Lung (tissue), 12 donors: ENCODE data around the gene IFIT5. TPM values are rescaled to one million over a fixed set of nuclear protein-coding genes. Genes with fewer than 3 reads are reported as not detected.
A peak's percentile ranks its signal among the peaks of the same experiment; 100 is the strongest.

Experiments used
- ATAC-seq: fragments of 200-7000 bp; cut with Tn5 transposase; one replicate; pipeline ENCODE4 v1.9.1; 2020; ENCODE audit warnings: moderate number of reproducible peaks; ENCODE audit not compliant: insufficient read depth, low FRiP score
- DNase-seq, 3 donors: peaks; one replicate each; pipeline ENCODE4 v3.0.0-alpha.2; 2013 to 2017
- H3K27ac ChIP-seq, 2 donors: one replicate each; pipeline ENCODE4 v1.5.1; 2013; ENCODE audit warnings: mild to moderate bottlenecking in 2 of 2, moderate library complexity in 2 of 2, control low read depth in 1 of 2, inconsistent platforms in 1 of 2, low read depth in 1 of 2, low read length in 1 of 2
- H3K27me3 ChIP-seq, 3 donors: one replicate each; pipeline ENCODE4 v1.5.1; 2013; ENCODE audit warnings: low read length in 2 of 3; ENCODE audit not compliant: control insufficient read depth in 3 of 3, insufficient read depth in 3 of 3
- H3K36me3 ChIP-seq, 4 donors: one replicate each; pipeline ENCODE4 v1.5.1; 2013; ENCODE audit warnings: low read length in 4 of 4, mild to moderate bottlenecking in 1 of 4, moderate library complexity in 1 of 4; ENCODE audit not compliant: control insufficient read depth in 4 of 4, insufficient read depth in 4 of 4
- H3K4me1 ChIP-seq, 5 donors: one replicate each; pipeline ENCODE4 v1.5.1; 2013; ENCODE audit warnings: low read length in 5 of 5, mild to moderate bottlenecking in 2 of 5, moderate library complexity in 1 of 5; ENCODE audit not compliant: control insufficient read depth in 5 of 5, insufficient read depth in 5 of 5
- H3K4me3 ChIP-seq: one replicate; pipeline ENCODE4 v1.5.1; 2013; ENCODE audit warnings: mild to moderate bottlenecking, control low read depth, moderate library complexity
- H3K9ac ChIP-seq, 2 donors: one replicate each; pipeline ENCODE4 v1.5.1; 2013; ENCODE audit warnings: low read length in 2 of 2, control low read depth in 1 of 2; ENCODE audit not compliant: insufficient read depth in 1 of 2
- H3K9me3 ChIP-seq, 4 donors: one replicate each; pipeline ENCODE4 v1.5.1; 2013; ENCODE audit warnings: low read length in 3 of 4, mild to moderate bottlenecking in 1 of 4, moderate library complexity in 1 of 4; ENCODE audit not compliant: control insufficient read depth in 4 of 4, insufficient read depth in 3 of 4
- WGBS, 2 donors: extraction: QIAGEN DNeasy Blood & Tissue Kit; methylation state at CpG; one replicate each; pipeline ENCODE4 v1.1.7; 2013; 5-methylcytosine and 5-hydroxymethylcytosine counted together
- polyA plus RNA-seq, 2 donors: library from polyadenylated mRNA; stranded (reverse); fragments of 200-250 nt; gene quantifications; one replicate each; pipeline ENCODE4 v1.2.1, GENCODE V29; 2013
- total RNA-seq, 2 donors: library from RNA; depleted of rRNA in 1 of 2; stranded (reverse); fragments of >200 nt in 1 of 2; gene quantifications; one replicate each; pipeline ENCODE4 v1.2.1, GENCODE V29; 2014 to 2021
- TF ChIP-seq, protein P1 (sequence below): IDR thresholded peaks from 2 replicates; pipeline ENCODE4 v1.5.1; 2012; ENCODE audit warnings: mild to moderate bottlenecking; ENCODE audit errors: control extremely low read depth, extremely low read depth
- donor health status: control.
- donor health status: control.
- donor health status: Bipolar disorder and iron deficiency.
- donor health status: healthy.
- donor health status: DM: yes; HTN: yes; CAD: no.

Gene IFIT5
- total and polyA plus RNA-seq, 4 donors: 12.6 to 21.8 (median 15.6) TPM

DNA sequence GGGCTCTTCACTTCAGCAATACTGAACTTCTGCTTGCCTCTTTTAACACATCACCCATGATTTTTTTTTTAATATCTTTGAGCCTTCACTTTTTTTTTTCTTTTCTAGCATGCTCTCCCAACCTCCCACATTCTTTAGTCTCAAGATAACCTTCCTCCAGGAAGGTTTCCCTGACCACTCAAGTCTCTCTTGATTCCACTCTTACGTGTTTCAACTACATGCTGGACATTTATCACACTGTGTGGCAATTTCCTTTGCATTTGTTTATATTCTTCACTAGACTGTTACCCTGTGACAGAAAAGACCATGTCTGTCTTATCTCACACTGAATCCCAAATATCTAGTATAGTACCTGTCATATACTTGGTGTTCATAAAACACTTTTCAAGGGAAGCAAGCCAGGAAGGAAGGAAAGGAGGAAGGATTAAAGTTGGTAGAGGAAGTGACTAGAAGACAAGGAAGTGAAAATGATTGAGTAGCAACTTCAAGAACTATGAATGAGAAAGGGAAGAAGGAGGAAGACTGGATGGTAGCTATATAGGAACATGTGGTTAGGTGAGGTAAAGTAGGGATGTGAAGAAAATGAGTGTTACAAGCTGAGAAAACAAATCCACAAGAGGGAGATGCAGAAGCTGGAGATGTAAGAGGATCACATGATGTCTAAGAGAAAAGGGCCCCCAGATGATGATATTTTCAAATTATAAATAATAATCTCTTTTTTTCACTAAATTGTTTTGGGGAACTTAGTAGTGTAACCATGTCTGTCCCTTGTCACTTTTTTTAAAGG is 40.4 kb downstream of the IFIT5 start:
- Histone ChIP-seq H3K27ac (no peak overlapping the region), H3K4me3 (no peak overlapping the region)
- peak; percentile 34 for ATAC-seq

DNA sequence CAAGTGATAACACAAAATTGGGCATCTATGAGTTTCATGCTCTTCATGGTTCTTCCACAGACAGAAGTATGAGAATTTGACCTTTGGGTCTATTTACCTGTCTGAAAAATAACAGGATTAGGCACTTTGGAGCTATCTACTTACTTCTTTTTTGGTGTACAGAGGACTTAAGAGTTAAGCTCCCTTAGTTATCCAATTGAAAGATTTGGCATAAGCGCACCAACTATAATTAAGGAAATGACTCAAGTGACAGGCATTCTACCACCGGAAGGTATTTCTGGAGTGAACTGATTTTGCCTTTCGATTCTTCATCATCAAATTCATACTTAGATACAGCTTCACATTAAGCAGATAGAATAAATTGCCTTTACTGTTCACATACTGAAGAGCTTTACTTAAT is 43.9 kb downstream of the IFIT5 start:
- H3K9ac ChIP-seq: no peak overlapping the region
- 25 to 53% methylated on average over 3 of the region's 3 CpGs for WGBS, 2 donors
- TF ChIP-seq, protein P1, sequence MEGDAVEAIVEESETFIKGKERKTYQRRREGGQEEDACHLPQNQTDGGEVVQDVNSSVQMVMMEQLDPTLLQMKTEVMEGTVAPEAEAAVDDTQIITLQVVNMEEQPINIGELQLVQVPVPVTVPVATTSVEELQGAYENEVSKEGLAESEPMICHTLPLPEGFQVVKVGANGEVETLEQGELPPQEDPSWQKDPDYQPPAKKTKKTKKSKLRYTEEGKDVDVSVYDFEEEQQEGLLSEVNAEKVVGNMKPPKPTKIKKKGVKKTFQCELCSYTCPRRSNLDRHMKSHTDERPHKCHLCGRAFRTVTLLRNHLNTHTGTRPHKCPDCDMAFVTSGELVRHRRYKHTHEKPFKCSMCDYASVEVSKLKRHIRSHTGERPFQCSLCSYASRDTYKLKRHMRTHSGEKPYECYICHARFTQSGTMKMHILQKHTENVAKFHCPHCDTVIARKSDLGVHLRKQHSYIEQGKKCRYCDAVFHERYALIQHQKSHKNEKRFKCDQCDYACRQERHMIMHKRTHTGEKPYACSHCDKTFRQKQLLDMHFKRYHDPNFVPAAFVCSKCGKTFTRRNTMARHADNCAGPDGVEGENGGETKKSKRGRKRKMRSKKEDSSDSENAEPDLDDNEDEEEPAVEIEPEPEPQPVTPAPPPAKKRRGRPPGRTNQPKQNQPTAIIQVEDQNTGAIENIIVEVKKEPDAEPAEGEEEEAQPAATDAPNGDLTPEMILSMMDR: no peak
- H3K9me3 ChIP-seq: no peaks in the 10 kb centered on the region
- ATAC-seq (no peak), DNase-seq (no peak)
- H3K27me3 ChIP-seq: no peaks in the 10 kb centered on the region
- H3K4me1 ChIP-seq: peaks cover 0 to 16% (median 6%) of the 10 kb centered on the region in 5 donors
- H3K27ac ChIP-seq: peak overlapping the region in 1 of 2 donors; percentile 85
- no peaks in the 10 kb centered on the region for H3K36me3 ChIP-seq
- no peak overlapping the region for H3K4me3 ChIP-seq

More for the DNA sequence above, 40.4 kb downstream of the IFIT5 start:
- TF ChIP-seq, protein P1: no peak
- Histone ChIP-seq H3K27me3 (no peaks in the 10 kb centered on the region), H3K4me1 (peaks cover 0 to 16% (median 6%) of the 10 kb centered on the region in 5 donors), H3K9me3 (no peaks in the 10 kb centered on the region), H3K36me3 (no peaks in the 10 kb centered on the region), H3K9ac (no peak overlapping the region)
- WGBS, 2 donors: 16 to 33% methylated on average over 1 of the region's 1 CpG
- DNase-seq: no peak

DNA sequence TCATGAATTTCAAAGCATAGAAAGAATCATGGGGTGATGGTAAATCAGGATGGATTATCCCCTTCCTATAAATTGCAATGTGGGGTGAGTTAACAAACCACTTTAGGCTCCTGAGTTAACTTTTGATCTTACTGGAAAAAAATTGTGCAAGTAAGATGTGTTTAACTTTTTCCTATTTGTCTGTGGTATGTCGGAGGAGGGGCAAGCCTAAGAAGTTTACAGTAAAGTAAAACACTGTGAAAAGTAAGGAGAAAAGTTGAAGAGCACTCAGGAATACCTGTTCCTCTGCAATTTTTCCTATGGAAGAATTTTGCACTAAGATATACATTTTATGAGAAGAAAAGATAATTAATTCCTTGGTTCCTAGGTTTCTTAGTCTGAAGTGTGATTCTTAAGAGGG is 44.4 kb downstream of the IFIT5 start:
- TF ChIP-seq, protein P1: no peak
- Histone ChIP-seq H3K9ac (no peak overlapping the region), H3K4me3 (no peak overlapping the region), H3K27me3 (no peaks in the 10 kb centered on the region), H3K36me3 (no peaks in the 10 kb centered on the region), H3K27ac (peak overlapping the region in 1 of 2 donors; percentile 66), H3K9me3 (no peaks in the 10 kb centered on the region), H3K4me1 (peaks cover 0 to 16% (median 6%) of the 10 kb centered on the region in 5 donors)
- DNase-seq: peak in 2 of 3 donors; percentile 44 to 75
- no peak for ATAC-seq
- WGBS, 2 donors: 51 to 78% methylated on average over 1 of the region's 1 CpG
